A549 (cell line): ENCODE results near the gene SHANK3. TPM values are rescaled to one million over a fixed set of nuclear protein-coding genes. Genes with fewer than 3 reads are reported as not detected.

Experiments used
- ATAC-seq, 2 experiments: fragments of 200-7000 bp in 1 of 2; fragments of >200 bp in 1 of 2; cut with Nextera tagmentation in 1 of 2; cut with Tn5 transposase in 1 of 2; 3 replicates each; pipeline versions ENCODE4 v1.8.0 to v1.9.1; 2018 to 2020; ENCODE audit warnings: mild to moderate bottlenecking in 1 of 2, moderate library complexity in 1 of 2
- CTCF ChIA-PET: fragments of 300-600 bp; sonication (Branson Sonifier 250); formaldehyde crosslinking; extraction: SDS; loops from one replicate; lab custom pipeline; 2021; ENCODE audit warnings: antibody characterized with exemption, inconsistent platforms; lab: Yijun Ruan, JAX
- POLR2A ChIA-PET: fragments of 350-600 bp; formaldehyde crosslinking; extraction: SDS; loops from one replicate; lab custom pipeline; 2021; ENCODE audit warnings: antibody characterized with exemption, inconsistent platforms; lab: Yijun Ruan, JAX
- DNase-seq, 2 experiments: peaks; one replicate each; pipeline versions ENCODE4 v3.0.0 to v3.0.0-alpha.2; 2011 to 2016; ENCODE audit warnings: low read depth in 1 of 2, low spot score in 1 of 2
- FAIRE-seq: peaks from 2 replicates; lab custom pipeline; 2011; peaks lifted over from hg19 to GRCh38; lab: Jason Lieb, UNC
- H3K27ac ChIP-seq, 2 experiments: fragments of >200 bp; sonication (Bioruptor Twin); formaldehyde crosslinking; 3 replicates each; pipeline ENCODE4 v1.5.1; 2016 to 2017
- H3K4me1 ChIP-seq: fragments of >200 bp; sonication (Bioruptor Twin); formaldehyde crosslinking; 3 replicates; pipeline ENCODE4 v1.6.1; 2016
- H3K4me2 ChIP-seq: fragments of >200 bp; sonication (Bioruptor Twin); formaldehyde crosslinking; 3 replicates; pipeline ENCODE4 v1.6.1; 2016
- H3K4me3 ChIP-seq: fragments of >200 bp; sonication (Bioruptor Twin); formaldehyde crosslinking; 3 replicates; pipeline ENCODE4 v1.5.1; 2016
- H3K9me3 ChIP-seq: fragments of >200 bp; sonication (Bioruptor Twin); formaldehyde crosslinking; 3 replicates; pipeline ENCODE4 v1.6.1; 2016
- CBX2 ChIP-seq: fragments of 200-600 bp; sonication (generic); IDR thresholded peaks from 2 replicates; pipeline ENCODE4 v1.6.1; 2016; ENCODE audit warnings: low read depth, mild to moderate bottlenecking, borderline replicate concordance
- EHMT2 ChIP-seq: fragments of 200-600 bp; sonication (generic); IDR thresholded peaks from 2 replicates; pipeline ENCODE4 v1.6.1; 2016; ENCODE audit warnings: antibody characterized with exemption, low read depth, mild to moderate bottlenecking, moderate library complexity
- EP300 ChIP-seq, 2 experiments: fragments of >200 bp; sonication (Bioruptor Twin); formaldehyde crosslinking; IDR thresholded peaks; 2 replicates in 1 of 2; 3 replicates in 1 of 2; pipeline ENCODE4 v1.6.1; 2016 to 2017
- FOSB ChIP-seq: fragments of 250-450 bp; sonication (Bioruptor Pico); IDR thresholded peaks from 2 replicates; pipeline ENCODE4 v1.5.0; 2020; ENCODE audit warnings: mild to moderate bottlenecking, moderate library complexity
- HOXB13 ChIP-seq: fragments of 250-450 bp; sonication (Bioruptor Pico); IDR thresholded peaks from 2 replicates; pipeline ENCODE4 v1.5.0; 2020; ENCODE audit warnings: low read depth, mild to moderate bottlenecking, moderate library complexity
- MYC ChIP-seq: IDR thresholded peaks from 2 replicates; pipeline ENCODE4 v1.6.1; 2012; ENCODE audit warnings: mild to moderate bottlenecking, inconsistent platforms, low read length, improper control_type of control experiment, borderline replicate concordance
- POLR2AphosphoS2 ChIP-seq: conservative IDR thresholded peaks from 2 replicates; pipeline ENCODE4 v1.6.1; 2012; ENCODE audit warnings: low read length, improper control_type of control experiment, inconsistent platforms
- RNF2 ChIP-seq: fragments of 200-600 bp; sonication (generic); IDR thresholded peaks from 2 replicates; pipeline ENCODE4 v1.6.1; 2016; ENCODE audit warnings: low read depth, mild to moderate bottlenecking, antibody characterized with exemption, moderate library complexity, borderline replicate concordance
- TP53 ChIP-seq: fragments of 250-450 bp; sonication (Bioruptor Pico); IDR thresholded peaks from 2 replicates; pipeline ENCODE4 v1.5.0; 2021; ENCODE audit warnings: mild to moderate bottlenecking, moderate library complexity
- WGBS: methylation state at CpG from one replicate; pipeline ENCODE4 v1.1.6; 2017; ENCODE audit errors: missing lambda C conversion rate; 5-methylcytosine and 5-hydroxymethylcytosine counted together
- polyA plus RNA-seq, 4 experiments: library from polyadenylated mRNA; depleted of rRNA in 3 of 4; stranded (reverse); fragments of >200 nt; fragmentation: RNase III in 1 of 4; extraction: RNeasy Plus Mini Kit Qiagen cat#74134 plus additional on column Dnase treatment in 1 of 4; gene quantifications; 2 replicates in 3 of 4; 3 replicates in 1 of 4; pipeline ENCODE4 v1.2.3, GENCODE V29; 2011 to 2017
- TF ChIP-seq, protein P1 (sequence below): fragments of 250-450 bp; sonication (Bioruptor Pico); IDR thresholded peaks from 2 replicates; pipeline ENCODE4 v1.5.0; 2021; ENCODE audit warnings: mild to moderate bottlenecking, moderate library complexity, borderline replicate concordance
- TF ChIP-seq, protein P2 (sequence below): fragments of >200 bp; sonication (Bioruptor Twin); formaldehyde crosslinking; IDR thresholded peaks from 3 replicates; pipeline ENCODE4 v1.6.1; 2016
- TF ChIP-seq, protein P3 (sequence below): fragments of 450-650 bp; IDR thresholded peaks from 2 replicates; pipeline ENCODE4 v1.6.1; 2014; ENCODE audit warnings: antibody characterized with exemption

Gene SHANK3
- polyA plus RNA-seq, 2 of the 4 experiments (the other 2 are of a cell fraction): 0.53 to 2.4 TPM

DNA sequence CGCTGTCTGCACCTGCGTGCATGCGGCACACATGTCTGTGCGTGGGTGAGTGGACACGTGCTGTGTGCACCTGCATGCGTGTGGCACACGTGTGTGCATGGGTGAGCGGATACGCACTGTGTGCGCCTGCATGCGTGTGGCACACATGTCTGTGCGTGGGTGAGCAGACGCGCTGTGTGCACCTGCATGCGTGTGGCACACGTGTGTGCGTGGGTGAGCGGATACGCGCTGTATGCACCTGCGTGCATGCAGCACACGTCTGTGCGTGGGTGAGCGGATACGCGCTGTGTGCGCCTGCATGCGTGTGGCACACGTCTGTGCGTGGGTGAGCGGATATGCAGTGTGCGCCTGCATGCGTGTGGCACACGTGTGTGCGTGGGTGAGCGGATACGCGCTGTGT is 38.3 kb downstream of the SHANK3 start:
- Histone ChIP-seq H3K27ac (no peak overlapping the region), H3K4me1 (no peaks in the 10 kb centered on the region), H3K4me3 (no peak overlapping the region), H3K9me3 (no peaks in the 10 kb centered on the region), H3K4me2 (no peak overlapping the region)
- TF ChIP-seq HOXB13 (no peak), EHMT2 (no peak), EP300 (IDR thresholded peaks at IDR 0.05) (no peak), CBX2 (no peak), RNF2 (no peak), TP53 (CRISPR knock-in tag) (no peak), MYC (no peak), POLR2AphosphoS2 (no peak)
- TF ChIP-seq, protein P1, sequence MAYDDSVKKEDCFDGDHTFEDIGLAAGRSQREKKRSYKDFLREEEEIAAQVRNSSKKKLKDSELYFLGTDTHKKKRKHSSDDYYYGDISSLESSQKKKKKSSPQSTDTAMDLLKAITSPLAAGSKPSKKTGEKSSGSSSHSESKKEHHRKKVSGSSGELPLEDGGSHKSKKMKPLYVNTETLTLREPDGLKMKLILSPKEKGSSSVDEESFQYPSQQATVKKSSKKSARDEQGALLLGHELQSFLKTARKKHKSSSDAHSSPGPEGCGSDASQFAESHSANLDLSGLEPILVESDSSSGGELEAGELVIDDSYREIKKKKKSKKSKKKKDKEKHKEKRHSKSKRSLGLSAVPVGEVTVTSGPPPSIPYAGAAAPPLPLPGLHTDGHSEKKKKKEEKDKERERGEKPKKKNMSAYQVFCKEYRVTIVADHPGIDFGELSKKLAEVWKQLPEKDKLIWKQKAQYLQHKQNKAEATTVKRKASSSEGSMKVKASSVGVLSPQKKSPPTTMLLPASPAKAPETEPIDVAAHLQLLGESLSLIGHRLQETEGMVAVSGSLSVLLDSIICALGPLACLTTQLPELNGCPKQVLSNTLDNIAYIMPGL (CRISPR knock-in tag): no peak
- TF ChIP-seq, protein P2, sequence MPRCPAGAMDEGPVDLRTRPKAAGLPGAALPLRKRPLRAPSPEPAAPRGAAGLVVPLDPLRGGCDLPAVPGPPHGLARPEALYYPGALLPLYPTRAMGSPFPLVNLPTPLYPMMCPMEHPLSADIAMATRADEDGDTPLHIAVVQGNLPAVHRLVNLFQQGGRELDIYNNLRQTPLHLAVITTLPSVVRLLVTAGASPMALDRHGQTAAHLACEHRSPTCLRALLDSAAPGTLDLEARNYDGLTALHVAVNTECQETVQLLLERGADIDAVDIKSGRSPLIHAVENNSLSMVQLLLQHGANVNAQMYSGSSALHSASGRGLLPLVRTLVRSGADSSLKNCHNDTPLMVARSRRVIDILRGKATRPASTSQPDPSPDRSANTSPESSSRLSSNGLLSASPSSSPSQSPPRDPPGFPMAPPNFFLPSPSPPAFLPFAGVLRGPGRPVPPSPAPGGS: no peak
- CTCF ChIA-PET: no interaction called here
- DNase-seq: no peak
- no peak for ATAC-seq
- FAIRE-seq: no peak
- WGBS: 93% methylated on average over 21 of the region's 38 CpGs
- POLR2A ChIA-PET: no interaction called here

DNA sequence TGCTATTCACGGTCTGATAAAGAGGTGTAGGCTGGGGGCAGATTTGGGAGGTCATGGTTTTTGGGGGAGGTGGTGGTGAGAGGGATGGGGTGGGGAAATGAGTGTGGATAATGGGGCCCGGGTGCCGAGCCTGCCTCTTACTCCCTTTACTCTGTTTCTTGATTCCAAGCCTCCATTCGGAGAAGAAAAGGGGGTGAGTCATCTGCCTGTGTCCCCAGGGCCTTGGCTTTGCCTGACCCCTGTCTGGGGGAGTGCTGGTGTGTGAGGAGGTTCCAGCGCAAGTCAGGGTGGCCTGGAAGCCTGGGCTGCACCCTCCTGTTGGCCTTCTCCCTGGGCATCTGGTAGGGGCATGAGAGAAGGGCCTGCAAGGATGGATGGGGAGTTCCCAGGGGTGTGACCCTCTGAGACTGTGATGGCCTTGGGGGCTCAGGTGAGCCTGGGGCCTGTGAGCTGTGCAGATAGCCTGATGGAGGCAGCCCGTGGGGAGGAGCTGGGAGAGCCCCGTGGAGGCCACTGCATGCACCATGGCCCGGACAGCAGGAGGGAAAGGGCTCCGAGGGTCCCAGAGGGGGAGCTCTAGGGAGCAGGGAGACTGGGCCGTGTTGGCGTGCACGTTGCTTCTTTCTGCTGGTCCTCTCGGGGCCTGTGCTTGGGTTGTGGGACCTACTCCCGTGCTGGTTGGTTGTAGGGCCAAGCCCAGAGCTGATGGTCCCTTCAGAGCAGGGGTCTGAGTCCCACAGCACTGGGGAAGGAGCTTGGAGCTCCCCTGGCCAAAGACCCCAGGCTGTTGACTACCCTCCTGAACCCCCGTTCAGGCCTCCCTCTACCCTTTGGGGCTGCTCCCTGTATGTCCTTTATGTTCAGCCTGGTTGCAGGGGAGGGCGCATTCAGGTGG is 39.1 kb downstream of the SHANK3 start:
- no peak for FAIRE-seq
- TF ChIP-seq, protein P1 (CRISPR knock-in tag): no peak
- TF ChIP-seq, protein P3, sequence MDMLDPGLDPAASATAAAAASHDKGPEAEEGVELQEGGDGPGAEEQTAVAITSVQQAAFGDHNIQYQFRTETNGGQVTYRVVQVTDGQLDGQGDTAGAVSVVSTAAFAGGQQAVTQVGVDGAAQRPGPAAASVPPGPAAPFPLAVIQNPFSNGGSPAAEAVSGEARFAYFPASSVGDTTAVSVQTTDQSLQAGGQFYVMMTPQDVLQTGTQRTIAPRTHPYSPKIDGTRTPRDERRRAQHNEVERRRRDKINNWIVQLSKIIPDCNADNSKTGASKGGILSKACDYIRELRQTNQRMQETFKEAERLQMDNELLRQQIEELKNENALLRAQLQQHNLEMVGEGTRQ: no peak
- no peak overlapping the region for H3K4me2 ChIP-seq
- H3K27ac ChIP-seq: no peak overlapping the region
- no peak for ATAC-seq
- no peak overlapping the region for H3K4me3 ChIP-seq
- ChIA-PET POLR2A (no interaction called here), CTCF (interaction anchor here (1.4 kb wide), 1 partner anchor 20 kb away, joined by 3 read pairs; no protein-coding TSS in a partner anchor)
- H3K4me1 ChIP-seq: no peaks in the 10 kb centered on the region
- WGBS: 90% methylated on average over 13 of the region's 16 CpGs
- H3K9me3 ChIP-seq: no peaks in the 10 kb centered on the region
- no peak for DNase-seq

DNA sequence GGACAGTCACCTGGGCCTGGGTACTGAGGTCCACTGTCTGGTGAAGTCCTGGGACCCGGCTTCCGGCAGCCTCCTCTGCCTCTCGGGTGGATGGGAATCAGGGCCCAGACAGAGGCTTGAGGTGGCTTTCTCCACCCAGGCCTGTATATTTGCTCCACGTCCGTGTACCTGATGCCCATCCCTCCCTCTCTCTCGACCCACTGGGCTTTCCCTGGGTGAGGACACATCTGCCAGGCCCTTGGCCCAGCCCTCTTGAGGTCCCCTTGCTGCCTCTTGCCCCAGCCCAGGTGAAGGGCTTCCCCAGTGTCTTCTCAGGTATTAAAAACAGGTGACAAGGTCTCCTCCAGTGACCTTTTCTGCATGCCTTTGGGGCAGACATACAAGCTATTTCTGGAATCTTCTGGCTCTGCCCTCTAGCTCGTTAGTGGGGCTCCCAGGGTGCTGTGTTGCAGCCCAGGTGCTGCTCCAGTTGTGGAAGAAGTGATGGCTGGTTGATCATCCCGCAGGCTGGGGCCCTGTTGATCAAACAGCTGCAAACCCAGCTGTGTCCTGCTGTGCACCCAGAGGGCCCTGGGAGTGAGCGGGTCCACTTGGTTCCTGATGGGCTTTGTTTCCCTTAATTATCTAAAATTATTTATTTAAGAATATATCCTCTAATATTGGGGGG is 39.9 kb downstream of the SHANK3 start:
- FAIRE-seq (no peak), ATAC-seq (no peak), DNase-seq (no peak)
- no peak for TF ChIP-seq POLR2AphosphoS2
- no peak for TF ChIP-seq FOSB (CRISPR knock-in tag)
- WGBS: 90% methylated on average over 7 of the region's 9 CpGs
- Histone ChIP-seq H3K4me3 (no peak overlapping the region), H3K9me3 (no peaks in the 10 kb centered on the region), H3K27ac (no peak overlapping the region), H3K4me1 (no peaks in the 10 kb centered on the region), H3K4me2 (no peak overlapping the region)
- POLR2A ChIA-PET: no interaction called here
- CTCF ChIA-PET: interaction anchor here (1.4 kb wide), 1 partner anchor 19 kb away, joined by 3 read pairs; no protein-coding TSS in a partner anchor
